GM12878 (cell line): Measurements from ENCODE around the gene TMEM39B. TPM values are rescaled to one million over a fixed set of nuclear protein-coding genes. Genes with fewer than 3 reads are reported as not detected.

Experiments used
- ATAC-seq: fragments of 200-7000 bp; cut with Tn5 transposase; 3 replicates; pipeline ENCODE4 v1.9.1; 2020; ENCODE audit warnings: mild to moderate bottlenecking, moderate library complexity
- BruUV-seq: library from RNA; stranded (reverse); fragments of 400-500 nt; replicated peaks from 2 replicates; lab custom pipeline; 2021; lab: Mats Ljungman, UMichigan
- CTCF ChIA-PET: fragments of 300-600 bp; sonication (Branson Sonifier 250); formaldehyde crosslinking; extraction: SDS; loops from one replicate; lab custom pipeline; 2021; ENCODE audit warnings: inconsistent platforms; lab: Yijun Ruan, JAX
- POLR2A ChIA-PET: fragments of 350-600 bp; formaldehyde crosslinking; extraction: SDS; loops from one replicate; lab custom pipeline; 2021; ENCODE audit warnings: inconsistent platforms; lab: Charles Lee
- RAD21 ChIA-PET: fragments of 300-600 bp; sonication (Branson Sonifier 250); formaldehyde crosslinking; loops from one replicate; lab custom pipeline; 2023; ENCODE audit warnings: antibody characterized with exemption; ENCODE audit not compliant: unreplicated experiment; lab: Charles Lee
- SMC1A ChIA-PET: fragments of 300-600 bp; sonication (Branson Sonifier 250); formaldehyde crosslinking; loops from one replicate; lab custom pipeline; 2023; ENCODE audit not compliant: unreplicated experiment, uncharacterized antibody; lab: Charles Lee
- DNase-seq: peaks from one replicate; pipeline ENCODE4 v3.0.0-alpha.2; 2011; ENCODE audit warnings: low read depth, low spot score
- FAIRE-seq: peaks from 3 replicates; lab custom pipeline; 2011; peaks lifted over from hg19 to GRCh38; lab: Jason Lieb, UNC
- H2AFZ ChIP-seq: 2 replicates; pipeline ENCODE4 v1.6.0; 2011; ENCODE audit warnings: low read depth, low read length, control low read depth; ENCODE audit not compliant: control insufficient read depth
- H3K27ac ChIP-seq: 2 replicates; pipeline ENCODE4 v1.5.1; 2011; ENCODE audit warnings: control low read depth; ENCODE audit not compliant: control insufficient read depth, insufficient read depth
- H3K27me3 ChIP-seq, 2 experiments: replicated peaks in 1 of 2; 2 replicates each; pipeline versions ENCODE4 v1.6.0 to v1.6.1; 2011; ENCODE audit warnings: low read length in 1 of 2; ENCODE audit not compliant: control insufficient read depth in 2 of 2, insufficient read depth in 2 of 2
- H3K36me3 ChIP-seq, 2 experiments: 2 replicates each; pipeline ENCODE4 v1.5.1; 2011; ENCODE audit warnings: low read length in 1 of 2; ENCODE audit not compliant: control insufficient read depth in 2 of 2, insufficient read depth in 2 of 2
- H3K4me1 ChIP-seq: 2 replicates; pipeline ENCODE4 v1.6.1; 2011; ENCODE audit warnings: mild to moderate bottlenecking, low read length, moderate library complexity, mixed read lengths; ENCODE audit not compliant: control insufficient read depth, insufficient read depth
- H3K4me2 ChIP-seq: 2 replicates; pipeline ENCODE4 v1.6.0; 2011; ENCODE audit warnings: control low read depth; ENCODE audit not compliant: control insufficient read depth, insufficient read depth
- H3K4me3 ChIP-seq: fragments of 200-600 bp; sonication (generic); 2 replicates; pipeline ENCODE4 v1.5.1; 2016
- H3K79me2 ChIP-seq: 2 replicates; pipeline ENCODE4 v1.6.0; 2011; ENCODE audit warnings: low read length; ENCODE audit not compliant: control insufficient read depth, insufficient read depth
- H3K9ac ChIP-seq: 2 replicates; pipeline ENCODE4 v1.8.0; 2011; ENCODE audit warnings: low read length, control low read depth, mixed read lengths; ENCODE audit not compliant: control insufficient read depth, insufficient read depth
- H3K9me3 ChIP-seq: replicated peaks from 3 replicates; pipeline ENCODE4 v1.5.1; 2011; ENCODE audit warnings: mild to moderate bottlenecking, low read length; ENCODE audit not compliant: control insufficient read depth, insufficient read depth
- H4K20me1 ChIP-seq: 2 replicates; pipeline ENCODE4 v1.6.0; 2011; ENCODE audit not compliant: control insufficient read depth, insufficient read depth
- CHD4 ChIP-seq: fragments of 200-600 bp; sonication (generic); IDR thresholded peaks from 2 replicates; pipeline ENCODE4 v1.6.1; 2016; ENCODE audit warnings: mild to moderate bottlenecking
- CREB1 ChIP-seq: IDR thresholded peaks from 2 replicates; pipeline ENCODE4 v1.6.1; 2012; ENCODE audit warnings: low read depth, mild to moderate bottlenecking, inconsistent platforms
- CUX1 ChIP-seq: IDR thresholded peaks from 2 replicates; pipeline ENCODE4 v1.6.1; 2012; ENCODE audit warnings: improper control_type of control experiment, low read depth, low read length; ENCODE audit not compliant: insufficient replicate concordance
- E2F4 ChIP-seq: IDR thresholded peaks from 2 replicates; pipeline ENCODE4 v1.6.1; 2012; ENCODE audit warnings: low read depth, low read length, improper control_type of control experiment
- HCFC1 ChIP-seq: fragments of 150-350 bp; IDR thresholded peaks from 2 replicates; pipeline ENCODE4 v1.6.1; 2014; ENCODE audit warnings: low read length
- IKZF2 ChIP-seq, 2 experiments: fragments of 450-650 bp; IDR thresholded peaks; 2 replicates each; pipeline ENCODE4 v1.6.1; 2017; ENCODE audit warnings: mild to moderate bottlenecking in 2 of 2, moderate library complexity in 2 of 2
- KAT2A ChIP-seq: conservative IDR thresholded peaks from 2 replicates; pipeline ENCODE4 v1.6.1; 2011; ENCODE audit warnings: low read depth, low read length; ENCODE audit not compliant: control insufficient read depth
- MTA3 ChIP-seq: IDR thresholded peaks from 2 replicates; pipeline ENCODE4 v1.6.1; 2012; ENCODE audit warnings: low read length, inconsistent platforms, borderline replicate concordance
- RAD51 ChIP-seq: fragments of 450-650 bp; IDR thresholded peaks from 2 replicates; pipeline ENCODE4 v1.6.1; 2016; ENCODE audit warnings: moderate library complexity, mild to moderate bottlenecking, inconsistent platforms
- SMARCA5 ChIP-seq: fragments of 450-650 bp; IDR thresholded peaks from 2 replicates; pipeline ENCODE4 v1.6.1; 2017; ENCODE audit warnings: mild to moderate bottlenecking
- SPI1 ChIP-seq: IDR thresholded peaks from 2 replicates; pipeline ENCODE4 v1.6.1; 2011; ENCODE audit warnings: low read depth, mild to moderate bottlenecking, low read length, moderate library complexity, borderline replicate concordance; ENCODE audit not compliant: insufficient read depth
- SRF ChIP-seq, 2 experiments: IDR thresholded peaks; 2 replicates each; pipeline ENCODE4 v1.6.1; 2011; ENCODE audit warnings: low read depth in 2 of 2, low read length in 2 of 2, mild to moderate bottlenecking in 1 of 2, moderate library complexity in 1 of 2
- TCF7 ChIP-seq: IDR thresholded peaks from 2 replicates; pipeline ENCODE4 v1.6.1; 2014; ENCODE audit warnings: antibody characterized with exemption, borderline replicate concordance
- ZNF384 ChIP-seq: IDR thresholded peaks from 2 replicates; pipeline ENCODE4 v1.6.1; 2012; ENCODE audit warnings: low read depth, mild to moderate bottlenecking, low read length, improper control_type of control experiment, borderline replicate concordance
- in situ Hi-C: fragments of 300-500 bp; cut with MboI; formaldehyde crosslinking; loops from 9 replicates; pipeline ENCODE4 v1.14.3; 2018; ENCODE audit warnings: mixed read lengths
- intact Hi-C: fragments of 100-400 bp; cut with micrococcal nuclease; formaldehyde crosslinking; loops from one replicate; pipeline ENCODE4 v1.14.2; 2022; ENCODE audit not compliant: unreplicated experiment
- polyA plus RNA-seq, 11 experiments: library from polyadenylated mRNA; depleted of rRNA in 4 of 11; unstranded in 6 of 11; stranded (reverse) in 5 of 11; fragments of >200 nt; fragmentation: Nextera tagmentation in 4 of 11; fragmentation: Illumina TruSeq in 1 of 11; extraction: Ambion mirVana in 4 of 11; extraction: Trizol in 1 of 11; gene quantifications; 1 replicate in 1 of 11; 2 replicates in 10 of 11; pipeline versions ENCODE4 v1.2.1 to v1.2.3, GENCODE V29; 2011 to 2016; ENCODE audit warnings: inconsistent platforms in 2 of 11, missing spikeins in 2 of 11, low read depth in 1 of 11
- total RNA-seq, 4 experiments: library from RNA; depleted of rRNA in 3 of 4; stranded (reverse); fragments of >200 nt in 3 of 4; fragmentation: Illumina TruSeq in 1 of 4; extraction: Trizol in 1 of 4; gene quantifications; 2 replicates each; pipeline versions ENCODE4 v1.2.1 to v1.2.3, GENCODE V29; 2013 to 2021
- TF ChIP-seq, protein P1 (sequence below): fragments of 450-650 bp; IDR thresholded peaks from 2 replicates; pipeline ENCODE4 v1.6.1; 2014; ENCODE audit warnings: mild to moderate bottlenecking

TMEM39B gene
- total and polyA plus RNA-seq, 10 of the 15 experiments (the other 5 are each of a cell fraction or from before 2014, with no cell fraction given), result 2.3 to 27.2 (median 12.3) TPM

GRCh38 chr1:32045772-32046171, 27.0 kb upstream of the TMEM39B start (continued):
- TF ChIP-seq, protein P1, sequence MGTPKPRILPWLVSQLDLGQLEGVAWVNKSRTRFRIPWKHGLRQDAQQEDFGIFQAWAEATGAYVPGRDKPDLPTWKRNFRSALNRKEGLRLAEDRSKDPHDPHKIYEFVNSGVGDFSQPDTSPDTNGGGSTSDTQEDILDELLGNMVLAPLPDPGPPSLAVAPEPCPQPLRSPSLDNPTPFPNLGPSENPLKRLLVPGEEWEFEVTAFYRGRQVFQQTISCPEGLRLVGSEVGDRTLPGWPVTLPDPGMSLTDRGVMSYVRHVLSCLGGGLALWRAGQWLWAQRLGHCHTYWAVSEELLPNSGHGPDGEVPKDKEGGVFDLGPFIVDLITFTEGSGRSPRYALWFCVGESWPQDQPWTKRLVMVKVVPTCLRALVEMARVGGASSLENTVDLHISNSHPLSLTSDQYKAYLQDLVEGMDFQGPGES, result no peak
- no peak for TF ChIP-seq RAD51

GRCh38 chr1:32047701-32048100, 25.0 kb upstream of the TMEM39B start:
- Histone ChIP-seq H4K20me1 (no peaks in the 10 kb centered on the region), H3K4me2 (no peak overlapping the region), H3K79me2 (no peaks in the 10 kb centered on the region; the same call in 1 of the 2 replicates), H3K36me3 (peaks cover 16 to 22% of the 10 kb centered on the region in 2 experiments), H3K9ac (no peak overlapping the region), H3K9me3 (no peaks in the 10 kb centered on the region), H3K27ac (no peak overlapping the region), H3K4me1 (no peaks in the 10 kb centered on the region), H3K27me3 (no peaks in the 10 kb centered on the region), H3K4me3 (no peak overlapping the region), H2AFZ (no peak overlapping the region)
- SMC1A ChIA-PET, result interaction anchor here (0.9 to 1.7 kb wide), 2 partner anchors 8 to 14 kb away, joined by 3 to 9 read pairs; no protein-coding TSS in a partner anchor
- FAIRE-seq, result no peak
- no TSS peak for BruUV-seq
- no peak for ATAC-seq
- CTCF ChIA-PET, result interaction anchor here (0.5 to 1.3 kb wide), 4 partner anchors 11 to 30 kb away, joined by 3 to 4 read pairs (median 4); no protein-coding TSS in a partner anchor
- no peak for DNase-seq
- in situ Hi-C loops, result no loop called here
- intact Hi-C loops, result no loop called here
- RAD21 ChIA-PET, result no interaction called here
- POLR2A ChIA-PET, result no interaction called here
- TF ChIP-seq SRF (IDR thresholded peaks at IDR 0.05; ENCODE audit: low read depth in 2 of 2, low read length in 2 of 2) (no peak), CHD4 (no peak), HCFC1 (no peak), SPI1 (no peak), ZNF384 (no peak), SMARCA5 (no peak), IKZF2 (IDR thresholded peaks at IDR 0.05) (no peak), MTA3 (no peak), TCF7 (no peak), KAT2A (no peak), CREB1 (no peak), E2F4 (no peak), CUX1 (no peak)
- TF ChIP-seq, protein P1, result no peak
